ENCODE measurements around the gene WWOX. TPM values are rescaled to one million over a fixed set of nuclear protein-coding genes. Genes with fewer than 3 reads are reported as not detected.
A peak's percentile ranks its signal among the peaks of the same experiment; 100 is the strongest.

The WWOX gene
- total and polyA plus RNA-seq, 2 donors (not counting 1 experiment from before 2014, with no cell fraction given) = 10.5 to 42.3 TPM

DNA sequence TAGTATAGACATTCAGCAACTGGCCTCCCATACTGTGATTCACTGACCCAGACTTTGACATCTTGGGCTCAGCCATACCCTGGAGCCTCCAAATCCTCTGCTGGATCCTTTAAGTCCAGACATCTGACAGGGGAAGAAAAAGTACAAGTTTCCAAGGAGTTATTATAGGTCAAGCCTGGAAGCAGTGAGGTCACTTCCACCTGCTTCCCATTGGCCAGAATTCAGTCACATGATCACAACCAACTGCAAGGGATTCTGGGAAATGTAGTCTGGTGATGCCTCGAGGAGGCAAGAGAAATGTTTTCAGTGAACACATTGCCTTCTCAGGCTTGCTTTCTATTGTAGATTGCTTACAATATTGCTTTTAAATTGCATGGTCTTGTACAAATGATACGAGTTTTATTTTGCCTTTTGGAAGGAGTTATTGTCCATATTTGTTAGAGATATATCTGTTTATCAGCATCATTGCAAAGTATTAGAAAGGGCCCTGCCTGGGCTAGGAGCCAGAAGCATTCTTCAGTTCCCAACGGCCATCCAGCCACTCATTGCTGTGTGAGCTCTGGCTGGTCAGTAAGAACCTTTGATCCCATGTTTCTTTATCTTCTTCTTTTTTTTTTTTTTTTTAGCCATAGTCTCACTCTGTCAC, 696.9 kb downstream of the WWOX start:
- WGBS (ENCODE audit: insufficient coverage) = no CpG with 5 or more reads among the region's 3 CpGs
- no peaks in the 10 kb centered on the region for H3K36me3 ChIP-seq (replicated peaks in 1 of 2; ENCODE audit: control extremely low read depth in 1 of 2, control insufficient read depth in 1 of 2, extremely low read depth in 1 of 2, insufficient read depth in 2 of 2, low read length in 1 of 2)
- ATAC-seq (ENCODE audit: low read depth) (no peak), DNase-seq (peak; percentile 53)
- Mint-ChIP-seq H3K4me1 (no peaks in the 10 kb centered on the region), H3K27ac (no peak overlapping the region), H3K27me3 (no peaks in the 10 kb centered on the region), H3K9me3 (ENCODE audit: insufficient read depth) (no peaks in the 10 kb centered on the region), H3K4me3 (no peak overlapping the region)
- no peak overlapping the region for H3K4me3 ChIP-seq (ENCODE audit: control extremely low read depth in 1 of 5, extremely low read depth in 1 of 5, insufficient read depth in 1 of 5, low read depth in 2 of 5, low read length in 4 of 5)
- H3K9ac ChIP-seq (ENCODE audit: low read length) = no peak overlapping the region
- peaks cover 10% of the 10 kb centered on the region for H4K20me1 ChIP-seq (ENCODE audit: control insufficient read depth, insufficient read depth, low read length, poor library complexity, severe bottlenecking)
- H2AFZ ChIP-seq (ENCODE audit: insufficient read depth, low read depth, low read length, poor library complexity, severe bottlenecking) = no peak overlapping the region
- POLR2A ChIA-PET = no interaction called here
- H3K79me2 ChIP-seq (ENCODE audit: control insufficient read depth, insufficient read depth, low read length) = no peaks in the 10 kb centered on the region
- no peaks in the 10 kb centered on the region for H3K27me3 ChIP-seq (replicated peaks in 1 of 4; ENCODE audit: control extremely low read depth in 1 of 4, control insufficient read depth in 3 of 4, insufficient read depth in 4 of 4, low read length in 3 of 4)
- no peak overlapping the region for H3K27ac ChIP-seq (ENCODE audit: low read length in 2 of 2)
- CTCF ChIA-PET = no interaction called here
- intact Hi-C loops (cut with micrococcal nuclease) = no loop called here
- no peak overlapping the region for H3K4me2 ChIP-seq (replicated peaks; ENCODE audit: low read depth, low read length, poor library complexity, severe bottlenecking)
- no peak for TF ChIP-seq EZH2 (IDR thresholded peaks at IDR 0.05; ENCODE audit: borderline replicate concordance, insufficient read depth, low read depth, low read length, poor library complexity, severe bottlenecking)
- TF ChIP-seq, protein P1, sequence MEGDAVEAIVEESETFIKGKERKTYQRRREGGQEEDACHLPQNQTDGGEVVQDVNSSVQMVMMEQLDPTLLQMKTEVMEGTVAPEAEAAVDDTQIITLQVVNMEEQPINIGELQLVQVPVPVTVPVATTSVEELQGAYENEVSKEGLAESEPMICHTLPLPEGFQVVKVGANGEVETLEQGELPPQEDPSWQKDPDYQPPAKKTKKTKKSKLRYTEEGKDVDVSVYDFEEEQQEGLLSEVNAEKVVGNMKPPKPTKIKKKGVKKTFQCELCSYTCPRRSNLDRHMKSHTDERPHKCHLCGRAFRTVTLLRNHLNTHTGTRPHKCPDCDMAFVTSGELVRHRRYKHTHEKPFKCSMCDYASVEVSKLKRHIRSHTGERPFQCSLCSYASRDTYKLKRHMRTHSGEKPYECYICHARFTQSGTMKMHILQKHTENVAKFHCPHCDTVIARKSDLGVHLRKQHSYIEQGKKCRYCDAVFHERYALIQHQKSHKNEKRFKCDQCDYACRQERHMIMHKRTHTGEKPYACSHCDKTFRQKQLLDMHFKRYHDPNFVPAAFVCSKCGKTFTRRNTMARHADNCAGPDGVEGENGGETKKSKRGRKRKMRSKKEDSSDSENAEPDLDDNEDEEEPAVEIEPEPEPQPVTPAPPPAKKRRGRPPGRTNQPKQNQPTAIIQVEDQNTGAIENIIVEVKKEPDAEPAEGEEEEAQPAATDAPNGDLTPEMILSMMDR (IDR thresholded peaks at IDR 0.05) = no peak
- H3K4me1 ChIP-seq (ENCODE audit: control insufficient read depth in 2 of 2, insufficient read depth in 2 of 2, low read length in 2 of 2) = no peaks in the 10 kb centered on the region
- H3K9me3 ChIP-seq (ENCODE audit: control extremely low read depth in 1 of 3, control insufficient read depth in 2 of 3, insufficient read depth in 1 of 3, low read length in 2 of 3) = no peaks in the 10 kb centered on the region

DNA sequence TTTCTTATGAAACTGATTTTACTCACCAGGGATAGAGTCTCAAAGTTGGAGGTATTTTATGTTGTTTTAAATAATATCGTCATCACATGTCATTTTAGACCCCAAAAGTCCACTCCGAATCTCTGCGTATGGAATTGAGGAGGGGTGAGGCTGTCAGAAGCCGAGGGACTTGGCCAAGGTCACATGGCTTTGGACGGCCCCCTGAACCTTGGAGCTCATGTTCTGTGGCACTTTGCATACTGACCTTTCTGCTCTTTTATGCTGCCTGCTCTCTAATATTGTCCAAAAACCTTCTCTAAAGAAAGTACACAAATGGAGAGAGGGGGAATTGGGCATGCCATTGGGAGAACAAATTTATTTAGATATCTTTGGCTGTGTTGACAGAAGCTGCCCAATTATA, 700.0 kb downstream of the WWOX start:
- Mint-ChIP-seq H3K9me3 (ENCODE audit: insufficient read depth) (no peaks in the 10 kb centered on the region), H3K4me1 (peaks cover 6% of the 10 kb centered on the region), H3K4me3 (no peak overlapping the region), H3K27ac (no peak overlapping the region), H3K27me3 (no peaks in the 10 kb centered on the region)
- no peak for DNase-seq
- Histone ChIP-seq H3K4me1 (ENCODE audit: control insufficient read depth in 2 of 2, insufficient read depth in 2 of 2, low read length in 2 of 2) (no peaks in the 10 kb centered on the region), H3K4me3 (ENCODE audit: control extremely low read depth in 1 of 5, extremely low read depth in 1 of 5, insufficient read depth in 1 of 5, low read depth in 2 of 5, low read length in 4 of 5) (no peak overlapping the region), H3K9me3 (ENCODE audit: control extremely low read depth in 1 of 3, control insufficient read depth in 2 of 3, insufficient read depth in 1 of 3, low read length in 2 of 3) (no peaks in the 10 kb centered on the region), H2AFZ (ENCODE audit: insufficient read depth, low read depth, low read length, poor library complexity, severe bottlenecking) (no peak overlapping the region), H3K79me2 (ENCODE audit: control insufficient read depth, insufficient read depth, low read length) (no peaks in the 10 kb centered on the region), H3K27ac (ENCODE audit: low read length in 2 of 2) (no peak overlapping the region), H3K36me3 (replicated peaks in 1 of 2; ENCODE audit: control extremely low read depth in 1 of 2, control insufficient read depth in 1 of 2, extremely low read depth in 1 of 2, insufficient read depth in 2 of 2, low read length in 1 of 2) (no peaks in the 10 kb centered on the region), H4K20me1 (ENCODE audit: control insufficient read depth, insufficient read depth, low read length, poor library complexity, severe bottlenecking) (peaks cover 10% of the 10 kb centered on the region), H3K9ac (ENCODE audit: low read length) (no peak overlapping the region), H3K4me2 (replicated peaks; ENCODE audit: low read depth, low read length, poor library complexity, severe bottlenecking) (no peak overlapping the region), H3K27me3 (replicated peaks in 1 of 4; ENCODE audit: control extremely low read depth in 1 of 4, control insufficient read depth in 3 of 4, insufficient read depth in 4 of 4, low read length in 3 of 4) (no peaks in the 10 kb centered on the region)
- ChIA-PET POLR2A (no interaction called here), CTCF (no interaction called here)
- WGBS (ENCODE audit: insufficient coverage) = 90% methylated on average over 2 of the region's 5 CpGs
- no peak for ATAC-seq (ENCODE audit: low read depth)
- TF ChIP-seq, protein P1 (IDR thresholded peaks at IDR 0.05) = no peak
- no peak for TF ChIP-seq EZH2 (IDR thresholded peaks at IDR 0.05; ENCODE audit: borderline replicate concordance, insufficient read depth, low read depth, low read length, poor library complexity, severe bottlenecking)
- intact Hi-C loops (cut with micrococcal nuclease) = no loop called here
